Bronchial epithelial cell (primary cell): Measurements from ENCODE around the gene SFT2D1. TPM values are rescaled to one million over a fixed set of nuclear protein-coding genes. Genes with fewer than 3 reads are reported as not detected.
A peak's percentile ranks its signal among the peaks of the same experiment; 100 is the strongest.

Experiments
- DNase-seq: peaks from one replicate; pipeline ENCODE4 v3.0.0-alpha.2; 2010; ENCODE audit warnings: low read depth
- FAIRE-seq: peaks from 2 replicates; lab custom pipeline; 2011; peaks lifted over from hg19 to GRCh38; lab: Jason Lieb, UNC
- H3K27me3 ChIP-seq: 2 replicates; pipeline ENCODE4 v1.5.1; 2011; ENCODE audit warnings: low read length; ENCODE audit not compliant: control insufficient read depth, insufficient read depth
- H3K36me3 ChIP-seq: 2 replicates; pipeline ENCODE4 v1.5.1; 2011; ENCODE audit warnings: low read length; ENCODE audit not compliant: control insufficient read depth, insufficient read depth
- H3K4me3 ChIP-seq: 2 replicates; pipeline ENCODE4 v1.5.1; 2011; ENCODE audit warnings: mild to moderate bottlenecking, low read depth, low read length, control low read depth
- CTCF ChIP-seq: IDR thresholded peaks from 2 replicates; pipeline ENCODE4 v1.5.1; 2011; ENCODE audit warnings: mild to moderate bottlenecking, moderate library complexity, low read length, control low read depth, inconsistent platforms; ENCODE audit not compliant: insufficient read depth, severe bottlenecking
- total RNA-seq: library from RNA; depleted of rRNA; stranded (reverse); fragments of >200 nt; gene quantifications from 2 replicates; pipeline ENCODE4 v1.2.1, GENCODE V29; 2014

Gene SFT2D1
- total RNA-seq, 1 donor from 2014 or later = 61.6 TPM

DNA sequence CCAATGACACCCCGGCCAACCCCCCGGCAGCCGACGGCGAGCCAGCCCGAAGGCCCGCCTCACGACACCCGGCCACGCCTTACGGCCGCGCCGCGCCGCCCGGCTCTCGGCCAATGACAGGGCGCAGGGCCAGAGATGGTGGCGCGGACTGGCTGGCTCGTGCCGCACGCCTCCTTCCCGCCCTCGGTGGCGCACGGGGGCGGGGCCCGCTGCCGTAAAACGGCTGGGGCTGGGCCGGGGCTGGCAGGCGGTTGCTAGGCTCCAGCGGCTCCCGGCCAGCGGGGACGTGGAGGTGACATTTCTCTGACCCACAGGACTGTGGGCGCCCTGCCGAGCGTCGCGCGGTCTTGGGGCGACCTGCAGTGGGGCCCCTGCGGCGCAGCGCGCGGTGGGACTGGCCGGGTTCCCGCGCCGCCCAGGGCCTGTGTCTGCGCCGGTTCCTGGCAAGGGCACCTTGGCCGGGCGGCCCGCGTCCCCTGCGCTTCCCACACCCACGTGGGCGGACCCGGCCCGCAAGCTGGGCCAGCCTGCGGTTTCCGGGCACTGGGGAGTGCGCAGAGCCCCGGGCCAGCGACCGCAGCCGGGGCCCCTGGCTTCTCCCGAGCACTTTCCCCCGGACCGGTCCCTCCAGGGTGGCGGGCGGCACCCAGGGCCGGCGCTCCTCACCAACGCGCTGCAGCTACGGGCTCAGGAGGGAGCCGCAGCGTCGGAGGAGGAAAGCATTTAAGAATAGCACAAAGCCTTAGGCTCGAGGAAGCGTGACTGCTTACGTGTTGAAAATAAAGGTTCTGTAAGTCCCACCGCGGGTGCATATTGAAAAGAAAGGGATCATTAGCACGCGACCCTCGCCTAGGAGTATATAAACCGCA lies 40.8 kb upstream of the SFT2D1 start, which contains the start of gene MPC1:
Gene MPC1, minus strand, starts transcription at position 8 of the 869 bp plus-strand sequence. CDS start 64 bp downstream, outside the sequence.
- Histone ChIP-seq H3K27me3 (no peaks in the 10 kb centered on the region), H3K4me3 (peak within 1 kb of the TSS; percentile 89), H3K36me3 (no peaks in the 10 kb centered on the region)
- no peak for FAIRE-seq
- TF ChIP-seq CTCF = no peak
- peak; percentile 82 for DNase-seq

- no peaks in the 10 kb centered on the region for H3K36me3 ChIP-seq
- H3K27me3 ChIP-seq = no peaks in the 10 kb centered on the region
- H3K4me3 ChIP-seq = peak overlapping the region; percentile 89
- no peak for FAIRE-seq
- no peak for DNase-seq
- TF ChIP-seq CTCF = no peak
These were observed 40.2 kb upstream of the SFT2D1 start for GRCh38 chr6:166382500-166382932.

DNA sequence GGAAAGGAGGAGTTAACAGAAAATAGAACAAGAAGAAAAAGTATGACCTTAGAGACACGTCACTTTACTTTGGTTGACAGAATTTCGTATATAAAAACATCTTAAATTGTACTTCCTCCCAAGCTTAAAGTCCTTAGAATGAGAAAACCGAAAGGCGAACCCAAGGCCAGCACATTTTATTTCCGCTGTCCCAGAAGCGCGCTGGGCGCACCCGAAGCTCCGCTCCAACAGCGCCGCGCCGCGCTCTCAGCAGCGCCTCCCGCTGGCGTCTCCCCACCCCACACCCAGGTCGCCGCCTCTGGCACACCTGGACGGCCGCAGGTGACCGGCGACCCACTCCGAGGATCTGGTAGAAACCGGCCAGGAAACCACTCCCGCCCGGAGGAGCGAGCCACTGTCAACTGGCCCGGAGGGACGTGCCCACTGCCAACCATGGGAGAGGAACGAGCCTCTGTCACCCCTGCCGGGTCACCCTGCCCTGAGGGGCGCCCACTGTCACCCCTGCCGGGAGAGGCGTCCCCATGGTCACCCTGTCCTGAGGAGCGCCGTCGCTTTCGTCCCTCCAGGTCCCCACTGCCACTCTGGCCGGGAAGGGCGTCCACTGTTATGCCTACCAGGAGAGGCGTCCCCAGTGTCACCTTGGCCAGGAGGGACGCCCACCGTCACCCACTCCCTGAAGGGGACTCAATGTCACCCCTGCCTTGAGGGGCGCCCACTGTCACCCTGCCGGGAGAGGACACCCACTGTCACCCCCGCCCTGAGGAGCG lies 39.6 kb upstream of the SFT2D1 start:
- FAIRE-seq (no peak), DNase-seq (peak; percentile 50)
- H3K4me3 ChIP-seq = peak overlapping the region; percentile 89
- peak; percentile 88 for TF ChIP-seq CTCF
- H3K36me3 ChIP-seq = no peaks in the 10 kb centered on the region
- no peaks in the 10 kb centered on the region for H3K27me3 ChIP-seq

DNA sequence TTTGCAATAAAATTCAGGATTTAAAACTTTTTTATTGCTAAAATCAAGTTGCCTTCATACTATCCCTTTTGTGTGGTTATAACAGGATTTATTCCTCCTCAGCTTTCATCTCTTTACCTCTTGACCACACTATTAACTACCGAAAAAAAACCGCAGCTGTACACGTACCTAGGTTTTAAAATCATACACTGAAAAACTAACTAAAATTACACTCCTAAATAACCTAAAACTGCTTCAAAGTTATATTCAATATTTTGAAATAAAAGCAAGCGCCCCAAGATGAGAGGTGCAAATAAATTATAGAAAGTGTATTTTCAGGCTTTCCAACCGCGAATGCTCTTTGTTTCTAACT lies 39.0 kb upstream of the SFT2D1 start:
- no peak for FAIRE-seq
- peak overlapping the region; percentile 89 for H3K4me3 ChIP-seq
- TF ChIP-seq CTCF = no peak
- H3K36me3 ChIP-seq = no peaks in the 10 kb centered on the region
- DNase-seq = no peak
- H3K27me3 ChIP-seq = no peaks in the 10 kb centered on the region

- no peak for DNase-seq
- no peak for FAIRE-seq
- no peaks in the 10 kb centered on the region for H3K36me3 ChIP-seq
- no peaks in the 10 kb centered on the region for H3K27me3 ChIP-seq
- no peak for TF ChIP-seq CTCF
- no peak overlapping the region for H3K4me3 ChIP-seq
These were observed 37.5 kb upstream of the SFT2D1 start for GRCh38 chr6:166379800-166380199.
